Suppressor macrophage treated with lipopolysaccharide for 4 hours (primary cell): ENCODE results near the gene CDK17.

Experiments
- DNase-seq: peaks from one replicate; pipeline ENCODE4 v3.0.0-alpha.2; 2020

The CDK17 gene

GRCh38 chr12:96235484-96235826, 164.8 kb downstream of the CDK17 start:
- DNase-seq: no peak

- DNase-seq: no peak
Observed at GRCh38 chr12:96234591-96235483, 165.4 kb downstream of the CDK17 start.

- no peak for DNase-seq
Observed at GRCh38 chr12:96233939-96234461, 166.2 kb downstream of the CDK17 start.

- no peak for DNase-seq
Observed at GRCh38 chr12:96233168-96233567, 167.1 kb downstream of the CDK17 start.

- no peak for DNase-seq
Observed at GRCh38 chr12:96230646-96231045, 169.6 kb downstream of the CDK17 start.

GRCh38 chr12:96228566-96229248, 171.5 kb downstream of the CDK17 start:
- no peak for DNase-seq
